HepG2 (cell line): ENCODE results near the gene GADD45G.
A peak's percentile ranks its signal among the peaks of the same experiment; 100 is the strongest.

Source experiments
- CTCF ChIP-seq: sonication (generic); formaldehyde crosslinking; IDR thresholded peaks from 2 replicates; pipeline ENCODE4 v1.5.0; 2020; ENCODE audit warnings: mild to moderate bottlenecking, missing genetic modification reagents, moderate library complexity
- DMAP1 ChIP-seq: IDR thresholded peaks from 2 replicates; pipeline ENCODE4 v1.6.1; 2016
- EEA1 ChIP-seq: sonication (generic); formaldehyde crosslinking; IDR thresholded peaks from 2 replicates; pipeline ENCODE4 v1.5.1; 2020; ENCODE audit warnings: mild to moderate bottlenecking, missing genetic modification reagents, borderline replicate concordance
- MBNL3 ChIP-seq: fragments of 250-450 bp; sonication (Bioruptor Pico); conservative IDR thresholded peaks from 2 replicates; pipeline ENCODE4 v1.8.0; 2022; ENCODE audit warnings: mild to moderate bottlenecking, inconsistent platforms
- MXD1 ChIP-seq: sonication (generic); formaldehyde crosslinking; IDR thresholded peaks from 2 replicates; pipeline ENCODE4 v1.4.0; 2020; ENCODE audit warnings: mild to moderate bottlenecking, missing genetic modification reagents
- NBN ChIP-seq: fragments of 450-650 bp; conservative IDR thresholded peaks from 2 replicates; pipeline ENCODE4 v1.6.1; 2017
- RAD21 ChIP-seq: fragments of 450-650 bp; formaldehyde crosslinking; IDR thresholded peaks from 2 replicates; pipeline ENCODE4 v1.5.0; 2020; ENCODE audit warnings: mild to moderate bottlenecking
- SMC3 ChIP-seq: IDR thresholded peaks from 2 replicates; pipeline ENCODE4 v1.6.1; 2011; ENCODE audit warnings: low read length, improper control_type of control experiment
- ZBTB21 ChIP-seq: sonication (generic); formaldehyde crosslinking; IDR thresholded peaks from 2 replicates; pipeline ENCODE4 v1.4.0; 2020; ENCODE audit warnings: missing genetic modification reagents
- ZNF513 ChIP-seq: sonication (generic); formaldehyde crosslinking; conservative IDR thresholded peaks from 2 replicates; pipeline ENCODE4 v1.5.0; 2020; ENCODE audit warnings: missing genetic modification reagents

- TF ChIP-seq ZNF513 (CRISPR knock-in tag), result no peak
- peak; percentile 84 for TF ChIP-seq CTCF
- TF ChIP-seq NBN, result no peak
- TF ChIP-seq MXD1 (CRISPR knock-in tag), result no peak
- no peak for TF ChIP-seq EEA1 (CRISPR knock-in tag)
- TF ChIP-seq MBNL3 (CRISPR knock-in tag), result no peak
- no peak for TF ChIP-seq ZBTB21 (CRISPR knock-in tag)
- no peak for TF ChIP-seq RAD21 (CRISPR knock-in tag)
- 0 out of 2 replicates have a peak, but pooled peaks have one; percentile 24 for TF ChIP-seq SMC3
- TF ChIP-seq DMAP1, result no peak
These were observed 10.9 kb upstream of the GADD45G start for GRCh38 chr9:89593727-89594427.
